Fibroblast of lung (primary cell): ENCODE measurements around the gene SYNDIG1.

Experiments used
- CTCF ChIP-seq, 2 donors: IDR thresholded peaks in 1 of 2; conservative IDR thresholded peaks in 1 of 2; 1 replicate in 1 of 2; 2 replicates in 1 of 2; pipeline ENCODE4 v1.5.1; 2011 to 2012; ENCODE audit warnings: low read length in 2 of 2, control low read depth in 1 of 2, inconsistent platforms in 1 of 2, low read depth in 1 of 2, mild to moderate bottlenecking in 1 of 2
- EZH2 ChIP-seq: IDR thresholded peaks from 2 replicates; pipeline ENCODE4 v1.5.1; 2012; ENCODE audit warnings: low read length, control low read depth, mild to moderate bottlenecking; ENCODE audit errors: missing control alignments

GRCh38 chr20:24442909-24443308, 26.5 kb upstream of the SYNDIG1 start:
- TF ChIP-seq CTCF (conservative IDR thresholded peaks at IDR 0.05 in 1 of 2, IDR thresholded peaks at IDR 0.05 in 1 of 2; ENCODE audit: low read depth in 1 of 2, low read length in 2 of 2), result no peak
- TF ChIP-seq EZH2, result no peak
